Cardiac muscle cell (in vitro differentiated cells and primary cell): ENCODE measurements around the gene SPATA31D4. TPM values are rescaled to one million over a fixed set of nuclear protein-coding genes. Genes with fewer than 3 reads are reported as not detected.

ENCODE experiments used
- DNase-seq, 2 donors: peaks; one replicate each; pipeline versions ENCODE4 v3.0.0 to v3.0.0-alpha.2; 2010 to 2017; ENCODE audit warnings: low read depth in 1 of 2, low spot score in 1 of 2
- H3K27ac ChIP-seq: fragments of 200-600 bp; sonication (generic); 2 replicates; pipeline ENCODE4 v1.5.1; 2016
- H3K27me3 ChIP-seq: fragments of 200-600 bp; sonication (generic); 2 replicates; pipeline ENCODE4 v1.6.0; 2016; ENCODE audit warnings: control low read depth
- H3K36me3 ChIP-seq: fragments of 200-600 bp; sonication (generic); 2 replicates; pipeline ENCODE4 v1.5.1; 2016; ENCODE audit warnings: control low read depth
- H3K4me1 ChIP-seq: fragments of 200-600 bp; sonication (generic); 2 replicates; pipeline ENCODE4 v1.8.1; 2017; ENCODE audit warnings: low read depth, mild to moderate bottlenecking, mixed run types
- H3K4me3 ChIP-seq: fragments of 200-600 bp; sonication (generic); 2 replicates; pipeline ENCODE4 v1.5.1; 2016; ENCODE audit warnings: mild to moderate bottlenecking
- H3K9me3 ChIP-seq: fragments of 200-600 bp; sonication (generic); 2 replicates; pipeline ENCODE4 v1.5.1; 2017; ENCODE audit warnings: low read depth, mild to moderate bottlenecking, control low read depth
- CTCF ChIP-seq: IDR thresholded peaks from 2 replicates; pipeline ENCODE4 v1.5.1; 2012; ENCODE audit warnings: low read depth, mild to moderate bottlenecking, low read length
- polyA plus RNA-seq: library from polyadenylated mRNA; unstranded; fragments of >200 nt; fragmentation: Nextera tagmentation; extraction: Ambion mirVana; gene quantifications from 2 replicates; pipeline ENCODE4 v1.2.1, GENCODE V29; 2016
- total RNA-seq: library from RNA; depleted of rRNA; stranded (reverse); fragments of >200 nt; gene quantifications from 2 replicates; pipeline ENCODE4 v1.2.3, GENCODE V29; 2016

The SPATA31D4 gene
- total and polyA plus RNA-seq, 2 experiments from 2014 or later: not detected

- H3K9me3 ChIP-seq: no peaks in the 10 kb centered on the region
- no peak for TF ChIP-seq CTCF
- DNase-seq: no peak
- H3K36me3 ChIP-seq: no peaks in the 10 kb centered on the region
- no peak overlapping the region for H3K27ac ChIP-seq
- peaks cover 3% of the 10 kb centered on the region for H3K27me3 ChIP-seq
- no peaks in the 10 kb centered on the region for H3K4me1 ChIP-seq
- no peak overlapping the region for H3K4me3 ChIP-seq
These were observed 35.8 kb upstream of the SPATA31D4 start for GRCh38 chr9:81892440-81892839.

- Histone ChIP-seq H3K9me3 (no peaks in the 10 kb centered on the region), H3K27ac (no peak overlapping the region), H3K27me3 (peaks cover 3% of the 10 kb centered on the region), H3K4me1 (no peaks in the 10 kb centered on the region), H3K4me3 (no peak overlapping the region), H3K36me3 (no peaks in the 10 kb centered on the region)
- TF ChIP-seq CTCF: no peak
- no peak for DNase-seq
These were observed 34.3 kb upstream of the SPATA31D4 start for GRCh38 chr9:81893929-81894328.

- peaks cover 3% of the 10 kb centered on the region for H3K27me3 ChIP-seq
- no peaks in the 10 kb centered on the region for H3K9me3 ChIP-seq
- H3K4me3 ChIP-seq: no peak overlapping the region
- H3K27ac ChIP-seq: no peak overlapping the region
- no peaks in the 10 kb centered on the region for H3K4me1 ChIP-seq
- no peak for DNase-seq
- no peaks in the 10 kb centered on the region for H3K36me3 ChIP-seq
- TF ChIP-seq CTCF: no peak
These were observed 33.3 kb upstream of the SPATA31D4 start for GRCh38 chr9:81894891-81895290.

GRCh38 chr9:81896070-81896469 lies 32.2 kb upstream of the SPATA31D4 start:
- Histone ChIP-seq H3K4me3 (no peak overlapping the region), H3K36me3 (no peaks in the 10 kb centered on the region), H3K27ac (no peak overlapping the region), H3K27me3 (peaks cover 9% of the 10 kb centered on the region), H3K9me3 (no peaks in the 10 kb centered on the region), H3K4me1 (no peaks in the 10 kb centered on the region)
- DNase-seq: no peak
- TF ChIP-seq CTCF: no peak

- TF ChIP-seq CTCF: no peak
- DNase-seq: no peak
- peaks cover 13% of the 10 kb centered on the region for H3K27me3 ChIP-seq
- H3K36me3 ChIP-seq: no peaks in the 10 kb centered on the region
- no peak overlapping the region for H3K4me3 ChIP-seq
- no peaks in the 10 kb centered on the region for H3K4me1 ChIP-seq
- H3K27ac ChIP-seq: no peak overlapping the region
- no peaks in the 10 kb centered on the region for H3K9me3 ChIP-seq
These were observed 29.4 kb upstream of the SPATA31D4 start for GRCh38 chr9:81898851-81899250.

GRCh38 chr9:81902196-81902595 lies 26.0 kb upstream of the SPATA31D4 start:
- no peaks in the 10 kb centered on the region for H3K36me3 ChIP-seq
- no peak overlapping the region for H3K4me3 ChIP-seq
- peak in 1 of 2 donors; percentile 42 for DNase-seq
- no peak for TF ChIP-seq CTCF
- peaks cover 10% of the 10 kb centered on the region for H3K27me3 ChIP-seq
- no peaks in the 10 kb centered on the region for H3K9me3 ChIP-seq
- H3K4me1 ChIP-seq: peaks cover 8% of the 10 kb centered on the region
- no peak overlapping the region for H3K27ac ChIP-seq
